H1 (cell line): ENCODE results near the gene EXTL1. TPM values are rescaled to one million over a fixed set of nuclear protein-coding genes. Genes with fewer than 3 reads are reported as not detected.

Source experiments
- CTCF ChIA-PET: fragments of 300-600 bp; sonication (Branson Sonifier 250); formaldehyde crosslinking; loops from one replicate; lab custom pipeline; 2021; ENCODE audit not compliant: partially characterized antibody; lab: Charles Lee
- POLR2A ChIA-PET: fragments of 300-600 bp; sonication (Branson Sonifier 250); formaldehyde crosslinking; loops from one replicate; lab custom pipeline; 2021; ENCODE audit warnings: inconsistent platforms; ENCODE audit not compliant: partially characterized antibody; lab: Charles Lee
- DNase-seq, 2 experiments: peaks; one replicate each; pipeline versions ENCODE4 v3.0.0 to v3.0.0-alpha.2; 2010 to 2022; ENCODE audit warnings: low spot score in 2 of 2, low read depth in 1 of 2, mixed read lengths in 1 of 2
- FAIRE-seq: peaks from 2 replicates; lab custom pipeline; 2011; peaks lifted over from hg19 to GRCh38; lab: Jason Lieb, UNC
- H2AFZ ChIP-seq: 2 replicates; pipeline ENCODE4 v1.8.1; 2012; ENCODE audit warnings: low read length, inconsistent platforms
- H2AK5ac ChIP-seq: 2 replicates; pipeline ENCODE4 v1.6.1; 2013; ENCODE audit warnings: low read depth, low read length
- H2BK120ac ChIP-seq: replicated peaks from 2 replicates; pipeline ENCODE3; 2013; ENCODE audit warnings: low read depth, low read length, inconsistent platforms
- H2BK12ac ChIP-seq: 2 replicates; pipeline ENCODE4 v1.6.1; 2013; ENCODE audit warnings: low read depth, low read length
- H2BK15ac ChIP-seq: 2 replicates; pipeline ENCODE4 v1.6.1; 2013; ENCODE audit warnings: low read length
- H2BK20ac ChIP-seq: 2 replicates; pipeline ENCODE4 v1.6.1; 2013; ENCODE audit warnings: low read length
- H2BK5ac ChIP-seq: 2 replicates; pipeline ENCODE4 v1.6.1; 2013; ENCODE audit warnings: low read depth, low read length
- H3K14ac ChIP-seq: 2 replicates; pipeline ENCODE4 v1.6.1; 2013; ENCODE audit warnings: inconsistent platforms; ENCODE audit not compliant: insufficient read length
- H3K18ac ChIP-seq: 2 replicates; pipeline ENCODE4 v1.6.1; 2013; ENCODE audit warnings: low read length; ENCODE audit errors: extremely low read depth
- H3K23ac ChIP-seq: 2 replicates; pipeline ENCODE4 v1.6.1; 2013; ENCODE audit warnings: inconsistent platforms; ENCODE audit not compliant: insufficient read length
- H3K23me2 ChIP-seq: 2 replicates; pipeline ENCODE4 v1.6.1; 2013; ENCODE audit warnings: low read depth, low read length
- H3K27ac ChIP-seq: 2 replicates; pipeline ENCODE4 v1.6.1; 2011; ENCODE audit warnings: low read depth, low read length, inconsistent platforms
- H3K27me3 ChIP-seq, 4 experiments: replicated peaks in 1 of 4; 1 replicate in 1 of 4; 2 replicates in 3 of 4; pipeline versions ENCODE4 v1.6.1 to v1.8.1; 2011 to 2013; ENCODE audit warnings: low read length in 3 of 4, mild to moderate bottlenecking in 3 of 4, inconsistent platforms in 2 of 4, mixed read lengths in 2 of 4, moderate library complexity in 1 of 4; ENCODE audit not compliant: control insufficient read depth in 3 of 4, insufficient read depth in 3 of 4; ENCODE audit errors: extremely low read depth in 1 of 4
- H3K36me3 ChIP-seq, 4 experiments: 2 replicates each; pipeline versions ENCODE4 v1.6.1 to v1.8.1; 2011 to 2013; ENCODE audit warnings: mild to moderate bottlenecking in 4 of 4, low read length in 3 of 4, moderate library complexity in 2 of 4, control low read depth in 1 of 4, inconsistent platforms in 1 of 4; ENCODE audit not compliant: insufficient read depth in 4 of 4, control insufficient read depth in 2 of 4
- H3K4ac ChIP-seq: replicated peaks from 2 replicates; pipeline ENCODE3; 2013; ENCODE audit warnings: low read length, low read depth, mixed read lengths, inconsistent platforms; ENCODE audit not compliant: insufficient read length
- H3K4me1 ChIP-seq, 4 experiments: replicated peaks in 1 of 4; 1 replicate in 1 of 4; 2 replicates in 3 of 4; pipeline versions ENCODE4 v1.6.1 to v1.8.1; 2011 to 2013; ENCODE audit warnings: low read length in 3 of 4, inconsistent platforms in 2 of 4, mixed read lengths in 1 of 4; ENCODE audit not compliant: insufficient read depth in 4 of 4, control insufficient read depth in 3 of 4
- H3K4me2 ChIP-seq, 2 experiments: 2 replicates each; pipeline versions ENCODE4 v1.6.1 to v1.8.1; 2011 to 2013; ENCODE audit warnings: low read depth in 2 of 2, low read length in 2 of 2, control low read depth in 1 of 2, inconsistent platforms in 1 of 2, mild to moderate bottlenecking in 1 of 2; ENCODE audit not compliant: insufficient read depth in 1 of 2
- H3K4me3 ChIP-seq, 4 experiments: fragments of 200-600, 300-600 bp in 1 of 4; sonication (generic), shearing (Covaris generic), sonication (Bioruptor Twin) in 1 of 4; 2 replicates each; pipeline versions ENCODE4 v1.5.1 to v1.8.1; 2011 to 2016; ENCODE audit warnings: low read length in 4 of 4, low read depth in 3 of 4, control low read depth in 2 of 4, inconsistent platforms in 2 of 4, mild to moderate bottlenecking in 2 of 4, mixed read lengths in 1 of 4, moderate library complexity in 1 of 4; ENCODE audit not compliant: insufficient read depth in 2 of 4; ENCODE audit errors: extremely low read depth in 1 of 4
- H3K56ac ChIP-seq: replicated peaks from 2 replicates; pipeline ENCODE3; 2013; ENCODE audit warnings: low read depth, mild to moderate bottlenecking, mixed read lengths, low read length, inconsistent platforms; ENCODE audit not compliant: insufficient read length
- H3K79me1 ChIP-seq: 2 replicates; pipeline ENCODE4 v1.6.1; 2013; ENCODE audit warnings: low read depth, low read length, control low read depth
- H3K79me2 ChIP-seq, 2 experiments: 2 replicates each; pipeline versions ENCODE4 v1.6.1 to v1.8.1; 2012 to 2013; ENCODE audit warnings: low read length in 2 of 2, mild to moderate bottlenecking in 2 of 2, inconsistent platforms in 1 of 2; ENCODE audit not compliant: insufficient read depth in 2 of 2, control insufficient read depth in 1 of 2
- H3K9ac ChIP-seq, 4 experiments: replicated peaks in 1 of 4; 1 replicate in 1 of 4; 2 replicates in 3 of 4; pipeline versions ENCODE4 v1.6.1 to v1.8.1; 2011 to 2013; ENCODE audit warnings: low read depth in 3 of 4, low read length in 3 of 4, control low read depth in 2 of 4, mild to moderate bottlenecking in 2 of 4, moderate library complexity in 2 of 4, inconsistent platforms in 1 of 4; ENCODE audit errors: extremely low read depth in 1 of 4
- H3K9me3 ChIP-seq, 2 experiments: 2 replicates each; pipeline versions ENCODE4 v1.6.1 to v1.8.1; 2012 to 2013; ENCODE audit warnings: mild to moderate bottlenecking in 2 of 2, moderate library complexity in 2 of 2, control low read depth in 1 of 2, inconsistent platforms in 1 of 2, low read depth in 1 of 2, low read length in 1 of 2, mixed read lengths in 1 of 2; ENCODE audit not compliant: insufficient read depth in 2 of 2
- H4K20me1 ChIP-seq, 2 experiments: replicated peaks in 1 of 2; 2 replicates each; pipeline versions ENCODE3 to v1.8.1; 2011 to 2013; ENCODE audit warnings: inconsistent platforms in 2 of 2, low read length in 2 of 2, mild to moderate bottlenecking in 1 of 2; ENCODE audit not compliant: insufficient read depth in 2 of 2, control insufficient read depth in 1 of 2
- H4K5ac ChIP-seq: 2 replicates; pipeline ENCODE4 v1.6.1; 2013; ENCODE audit warnings: low read length, low read depth, mixed read lengths, inconsistent platforms; ENCODE audit not compliant: insufficient read length
- H4K8ac ChIP-seq: 2 replicates; pipeline ENCODE4 v1.8.0; 2013; ENCODE audit warnings: mild to moderate bottlenecking, moderate library complexity, low read length, inconsistent platforms; ENCODE audit not compliant: insufficient read depth; ENCODE audit errors: extremely low read depth
- H4K91ac ChIP-seq: replicated peaks from 2 replicates; pipeline ENCODE3; 2013; ENCODE audit warnings: low read length, mixed read lengths, inconsistent platforms; ENCODE audit not compliant: insufficient read length
- KDM4A ChIP-seq: IDR thresholded peaks from one replicate; pipeline ENCODE4 v1.7.1; 2012; ENCODE audit warnings: low read depth, mild to moderate bottlenecking, moderate library complexity, low read length, inconsistent platforms; ENCODE audit not compliant: severe bottlenecking
- KDM5A ChIP-seq: fragments of 200-600 bp; IDR thresholded peaks from 2 replicates; pipeline ENCODE4 v1.7.1; 2012; ENCODE audit warnings: mild to moderate bottlenecking, low read length, inconsistent platforms, mixed read lengths
- RXRA ChIP-seq: IDR thresholded peaks from 2 replicates; pipeline ENCODE4 v1.6.1; 2011; ENCODE audit warnings: low read depth, mild to moderate bottlenecking, low read length, moderate library complexity; ENCODE audit not compliant: insufficient read depth
- WGBS, 2 experiments: shearing (Covaris generic) in 1 of 2; methylation state at CpG; one replicate each; pipeline versions ENCODE4 v1.1.6 to v1.1.7; 2013 to 2015; ENCODE audit warnings: low lambda C conversion rate in 2 of 2, mixed read lengths in 2 of 2, inconsistent platforms in 1 of 2, low coverage in 1 of 2, missing lambda C conversion rate in 1 of 2; ENCODE audit not compliant: insufficient replicate concordance in 2 of 2, insufficient coverage in 1 of 2, insufficient read length in 1 of 2; ENCODE audit errors: extremely low coverage in 1 of 2, missing lambda C conversion rate in 1 of 2; 5-methylcytosine and 5-hydroxymethylcytosine counted together
- polyA plus RNA-seq, 7 experiments: library from polyadenylated mRNA; depleted of rRNA in 3 of 7; stranded (reverse) in 5 of 7; unstranded in 2 of 7; fragments of >200 nt in 5 of 7; fragments of 200-250 nt in 2 of 7; gene quantifications; 1 replicate in 5 of 7; 2 replicates in 1 of 7; 4 replicates in 1 of 7; pipeline versions ENCODE4 v1.2.1 to v1.2.3, GENCODE V29; 2011 to 2013; ENCODE audit warnings: missing spikeins in 2 of 7, mixed read lengths in 2 of 7
- total RNA-seq: library from RNA; stranded (reverse); fragmentation: NEBNext Ultra II Directional; extraction: Animal tissue kit (Norgen Biotek cat#: 25700); gene quantifications from 2 replicates; pipeline ENCODE4 v1.2.1, GENCODE V29; 2021
- TF ChIP-seq, protein P1 (sequence below), 3 experiments: IDR thresholded peaks; 1 replicate in 2 of 3; 2 replicates in 1 of 3; pipeline versions ENCODE4 v1.5.1 to v1.6.1; 2011; ENCODE audit warnings: low read length in 3 of 3, mild to moderate bottlenecking in 3 of 3, inconsistent platforms in 2 of 3, low read depth in 1 of 3, moderate library complexity in 1 of 3; ENCODE audit not compliant: insufficient read depth in 1 of 3; ENCODE audit errors: control extremely low read depth in 1 of 3

Gene EXTL1
- total and polyA plus RNA-seq, 2 of the 8 experiments (the other 6 are each of a cell fraction or from before 2014, with no cell fraction given): 0.89 to 1.2 TPM

GRCh38 chr1:26078286-26079177 lies 57.0 kb downstream of the EXTL1 start:
- ChIA-PET CTCF (interaction anchor here (1.6 to 3.1 kb wide), 3 partner anchors 9 to 42 kb away, joined by 3 to 8 read pairs (median 4); no protein-coding TSS in a partner anchor), POLR2A (no interaction called here)
- Histone ChIP-seq H4K5ac (no peak overlapping the region), H3K4me2 (0 out of 4 replicates have a peak overlapping the region, but pooled peaks of 1 of the 2 experiments have one; percentile 20), H3K56ac (no peak overlapping the region), H3K4me3 (no peak overlapping the region), H3K14ac (no peak overlapping the region), H3K18ac (no peak overlapping the region), H4K20me1 (no peaks in the 10 kb centered on the region), H3K23me2 (no peaks in the 10 kb centered on the region), H2AFZ (peak overlapping the region; percentile 90), H2BK120ac (no peak overlapping the region), H4K91ac (no peak overlapping the region), H3K27me3 (no peaks in the 10 kb centered on the region; a peak in 1 of 7 replicates), H3K79me2 (no peaks in the 10 kb centered on the region), H3K27ac (no peak overlapping the region), H2BK5ac (no peak overlapping the region), H2AK5ac (no peak overlapping the region), H3K9me3 (no peaks in the 10 kb centered on the region), H3K4ac (no peak overlapping the region), H2BK15ac (no peak overlapping the region), H3K79me1 (no peaks in the 10 kb centered on the region), H2BK12ac (no peak overlapping the region), H4K8ac (no peak overlapping the region), H3K36me3 (no peaks in the 10 kb centered on the region), H3K4me1 (peaks cover 0 to 9% (median 6%) of the 10 kb centered on the region in 4 experiments; a peak in 4 of 7 replicates), H2BK20ac (no peak overlapping the region), H3K23ac (no peak overlapping the region), H3K9ac (no peak overlapping the region)
- WGBS, 2 experiments: 88% methylated on average over 8 of the region's 8 CpGs; no CpG with 5 or more reads in 1 of the 2 experiments
- no peak for FAIRE-seq
- DNase-seq: no peak
- TF ChIP-seq RXRA (no peak), KDM4A (no peak), KDM5A (no peak)
- TF ChIP-seq, protein P1, sequence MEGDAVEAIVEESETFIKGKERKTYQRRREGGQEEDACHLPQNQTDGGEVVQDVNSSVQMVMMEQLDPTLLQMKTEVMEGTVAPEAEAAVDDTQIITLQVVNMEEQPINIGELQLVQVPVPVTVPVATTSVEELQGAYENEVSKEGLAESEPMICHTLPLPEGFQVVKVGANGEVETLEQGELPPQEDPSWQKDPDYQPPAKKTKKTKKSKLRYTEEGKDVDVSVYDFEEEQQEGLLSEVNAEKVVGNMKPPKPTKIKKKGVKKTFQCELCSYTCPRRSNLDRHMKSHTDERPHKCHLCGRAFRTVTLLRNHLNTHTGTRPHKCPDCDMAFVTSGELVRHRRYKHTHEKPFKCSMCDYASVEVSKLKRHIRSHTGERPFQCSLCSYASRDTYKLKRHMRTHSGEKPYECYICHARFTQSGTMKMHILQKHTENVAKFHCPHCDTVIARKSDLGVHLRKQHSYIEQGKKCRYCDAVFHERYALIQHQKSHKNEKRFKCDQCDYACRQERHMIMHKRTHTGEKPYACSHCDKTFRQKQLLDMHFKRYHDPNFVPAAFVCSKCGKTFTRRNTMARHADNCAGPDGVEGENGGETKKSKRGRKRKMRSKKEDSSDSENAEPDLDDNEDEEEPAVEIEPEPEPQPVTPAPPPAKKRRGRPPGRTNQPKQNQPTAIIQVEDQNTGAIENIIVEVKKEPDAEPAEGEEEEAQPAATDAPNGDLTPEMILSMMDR (IDR thresholded peaks at IDR 0.05; ENCODE audit: control extremely low read depth in 1 of 3, insufficient read depth in 1 of 3, low read depth in 1 of 3, low read length in 3 of 3): no peak
